Fibroblast of lung (primary cell): Measurements from ENCODE around the gene KRTAP5-9. TPM values are rescaled to one million over a fixed set of nuclear protein-coding genes. Genes with fewer than 3 reads are reported as not detected.
"Not testable (repeated sequence)": the region's sequence is repeated elsewhere in the genome, so short reads cannot be mapped to it uniquely, and the experiment has no call there.

Source experiments
- DNase-seq, 2 donors: peaks; one replicate each; pipeline versions ENCODE4 v3.0.0 to v3.0.0-alpha.2; 2010; ENCODE audit warnings: low read depth in 2 of 2
- H2AFZ ChIP-seq: 2 replicates; pipeline ENCODE4 v1.5.1; 2012; ENCODE audit warnings: low read length, control low read depth, inconsistent platforms
- H3K27ac ChIP-seq: 2 replicates; pipeline ENCODE4 v1.5.1; 2011; ENCODE audit warnings: low read length, control low read depth; ENCODE audit not compliant: insufficient read depth
- H3K27me3 ChIP-seq: 2 replicates; pipeline ENCODE4 v1.5.1; 2011; ENCODE audit warnings: mild to moderate bottlenecking, low read length; ENCODE audit not compliant: control insufficient read depth, insufficient read depth
- H3K36me3 ChIP-seq: 2 replicates; pipeline ENCODE4 v1.5.1; 2011; ENCODE audit warnings: low read length; ENCODE audit not compliant: control insufficient read depth, insufficient read depth
- H3K4me1 ChIP-seq: 2 replicates; pipeline ENCODE4 v1.5.1; 2011; ENCODE audit warnings: low read length; ENCODE audit not compliant: control insufficient read depth, insufficient read depth; ENCODE audit errors: extremely low read depth
- H3K4me2 ChIP-seq: 2 replicates; pipeline ENCODE4 v1.5.1; 2011; ENCODE audit warnings: low read length, control low read depth; ENCODE audit not compliant: insufficient read depth; ENCODE audit errors: extremely low read depth
- H3K4me3 ChIP-seq, 4 experiments: fragments of 200-600 bp in 1 of 4; sonication (generic) in 1 of 4; replicated peaks in 1 of 4; 2 replicates each; pipeline ENCODE4 v1.5.1; 2011 to 2016; ENCODE audit warnings: low read length in 4 of 4, low read depth in 3 of 4, mild to moderate bottlenecking in 3 of 4, control low read depth in 2 of 4, inconsistent platforms in 1 of 4, mixed read lengths in 1 of 4; ENCODE audit not compliant: insufficient read depth in 1 of 4; ENCODE audit errors: control extremely low read depth in 1 of 4
- H3K79me2 ChIP-seq: 2 replicates; pipeline ENCODE4 v1.5.1; 2012; ENCODE audit warnings: mild to moderate bottlenecking, low read length, inconsistent platforms; ENCODE audit not compliant: control insufficient read depth, insufficient read depth
- H3K9ac ChIP-seq: 2 replicates; pipeline ENCODE4 v1.5.1; 2011; ENCODE audit warnings: mild to moderate bottlenecking, low read length, control low read depth; ENCODE audit not compliant: insufficient read depth
- H3K9me3 ChIP-seq: 2 replicates; pipeline ENCODE4 v1.5.1; 2012; ENCODE audit warnings: low read depth, low read length; ENCODE audit not compliant: control insufficient read depth, insufficient read depth
- H4K20me1 ChIP-seq: 2 replicates; pipeline ENCODE4 v1.5.1; 2011; ENCODE audit warnings: low read length; ENCODE audit not compliant: control insufficient read depth, insufficient read depth; ENCODE audit errors: extremely low read depth
- EZH2 ChIP-seq: IDR thresholded peaks from 2 replicates; pipeline ENCODE4 v1.5.1; 2012; ENCODE audit warnings: low read length, control low read depth, mild to moderate bottlenecking; ENCODE audit errors: missing control alignments
- polyA plus RNA-seq, 2 donors: library from polyadenylated mRNA; depleted of rRNA in 1 of 2; stranded (reverse) in 1 of 2; unstranded in 1 of 2; fragments of >200 nt; gene quantifications; 2 replicates each; pipeline ENCODE4 v1.2.1, GENCODE V29; 2011 to 2012; ENCODE audit warnings: missing spikeins in 1 of 2
- total RNA-seq: library from RNA; depleted of rRNA; stranded (reverse); fragments of >200 nt; gene quantifications from 2 replicates; pipeline ENCODE4 v1.2.1, GENCODE V29; 2014
- TF ChIP-seq, protein P1 (sequence below), 2 donors: IDR thresholded peaks in 1 of 2; conservative IDR thresholded peaks in 1 of 2; 1 replicate in 1 of 2; 2 replicates in 1 of 2; pipeline ENCODE4 v1.5.1; 2011 to 2012; ENCODE audit warnings: low read length in 2 of 2, control low read depth in 1 of 2, inconsistent platforms in 1 of 2, low read depth in 1 of 2, mild to moderate bottlenecking in 1 of 2

Gene KRTAP5-9
- total and polyA plus RNA-seq, 2 donors (not counting 1 experiment from before 2014, with no cell fraction given): not detected

- Histone ChIP-seq H2AFZ (no peak overlapping the region), H3K79me2 (no peaks in the 10 kb centered on the region), H3K4me3 (no peak overlapping the region), H3K9me3 (no peaks in the 10 kb centered on the region), H3K9ac (no peak overlapping the region), H3K27me3 (no peaks in the 10 kb centered on the region), H4K20me1 (no peaks in the 10 kb centered on the region), H3K27ac (no peak overlapping the region), H3K4me2 (no peak overlapping the region), H3K36me3 (no peaks in the 10 kb centered on the region), H3K4me1 (no peaks in the 10 kb centered on the region)
- TF ChIP-seq EZH2: no peak
- TF ChIP-seq, protein P1, sequence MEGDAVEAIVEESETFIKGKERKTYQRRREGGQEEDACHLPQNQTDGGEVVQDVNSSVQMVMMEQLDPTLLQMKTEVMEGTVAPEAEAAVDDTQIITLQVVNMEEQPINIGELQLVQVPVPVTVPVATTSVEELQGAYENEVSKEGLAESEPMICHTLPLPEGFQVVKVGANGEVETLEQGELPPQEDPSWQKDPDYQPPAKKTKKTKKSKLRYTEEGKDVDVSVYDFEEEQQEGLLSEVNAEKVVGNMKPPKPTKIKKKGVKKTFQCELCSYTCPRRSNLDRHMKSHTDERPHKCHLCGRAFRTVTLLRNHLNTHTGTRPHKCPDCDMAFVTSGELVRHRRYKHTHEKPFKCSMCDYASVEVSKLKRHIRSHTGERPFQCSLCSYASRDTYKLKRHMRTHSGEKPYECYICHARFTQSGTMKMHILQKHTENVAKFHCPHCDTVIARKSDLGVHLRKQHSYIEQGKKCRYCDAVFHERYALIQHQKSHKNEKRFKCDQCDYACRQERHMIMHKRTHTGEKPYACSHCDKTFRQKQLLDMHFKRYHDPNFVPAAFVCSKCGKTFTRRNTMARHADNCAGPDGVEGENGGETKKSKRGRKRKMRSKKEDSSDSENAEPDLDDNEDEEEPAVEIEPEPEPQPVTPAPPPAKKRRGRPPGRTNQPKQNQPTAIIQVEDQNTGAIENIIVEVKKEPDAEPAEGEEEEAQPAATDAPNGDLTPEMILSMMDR (conservative IDR thresholded peaks at IDR 0.05 in 1 of 2, IDR thresholded peaks at IDR 0.05 in 1 of 2; ENCODE audit: low read depth in 1 of 2, low read length in 2 of 2): no peak
- no peak for DNase-seq
These were observed 26.2 kb downstream of the KRTAP5-9 start for GRCh38 chr11:71574418-71574817.

DNA sequence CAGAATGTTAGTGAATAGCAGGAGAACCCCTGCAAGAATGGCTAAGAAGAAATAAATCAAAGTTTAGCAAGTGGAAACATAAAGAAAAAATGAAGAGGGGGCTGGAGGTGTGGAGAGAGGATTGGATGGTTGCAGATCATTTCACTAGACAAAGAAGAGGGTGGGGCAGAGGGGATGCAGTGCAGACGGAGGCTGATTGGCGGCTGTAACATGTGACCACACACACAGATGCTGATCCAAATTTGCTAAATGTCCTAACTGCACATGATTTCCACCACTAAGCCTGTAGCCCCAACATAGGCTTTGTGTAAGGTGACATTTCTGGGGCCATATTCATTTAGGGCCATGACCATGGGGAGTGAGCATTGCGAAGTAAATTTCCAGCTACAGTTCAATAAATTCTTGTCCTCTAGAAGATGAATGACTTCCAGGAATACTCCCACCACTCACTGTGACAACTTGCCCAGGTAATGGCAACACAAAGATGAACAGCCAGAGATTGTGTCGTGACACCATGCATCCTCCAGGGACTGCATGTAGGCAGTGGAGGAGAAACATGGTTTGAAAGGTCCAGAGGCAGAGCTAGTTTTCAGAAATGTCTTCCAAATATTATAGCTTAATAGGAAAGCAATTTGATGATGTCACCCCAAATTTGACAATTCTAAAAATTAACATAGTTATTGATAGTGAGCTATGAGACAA lies 27.7 kb downstream of the KRTAP5-9 start:
- no peak overlapping the region for H3K4me3 ChIP-seq
- no peaks in the 10 kb centered on the region for H4K20me1 ChIP-seq
- H2AFZ ChIP-seq: no peak overlapping the region
- H3K4me2 ChIP-seq: no peak overlapping the region
- H3K36me3 ChIP-seq: no peaks in the 10 kb centered on the region
- H3K9ac ChIP-seq: no peak overlapping the region
- H3K27me3 ChIP-seq: no peaks in the 10 kb centered on the region
- no peak for DNase-seq
- H3K27ac ChIP-seq: no peak overlapping the region
- H3K4me1 ChIP-seq: no peaks in the 10 kb centered on the region
- H3K9me3 ChIP-seq: no peaks in the 10 kb centered on the region
- TF ChIP-seq, protein P1 (conservative IDR thresholded peaks at IDR 0.05 in 1 of 2, IDR thresholded peaks at IDR 0.05 in 1 of 2; ENCODE audit: low read depth in 1 of 2, low read length in 2 of 2): no peak
- no peak for TF ChIP-seq EZH2
- H3K79me2 ChIP-seq: no peaks in the 10 kb centered on the region

GRCh38 chr11:71576688-71577465 lies 28.7 kb downstream of the KRTAP5-9 start:
- H3K9ac ChIP-seq, H3K36me3 ChIP-seq: not testable (repeated sequence)

More at GRCh38 chr11:71576688-71577465, 28.7 kb downstream of the KRTAP5-9 start:
- not testable (repeated sequence) for H3K79me2 ChIP-seq, H3K27ac ChIP-seq, H3K4me1 ChIP-seq, H4K20me1 ChIP-seq, H3K27me3 ChIP-seq, H3K4me3 ChIP-seq, DNase-seq, H2AFZ ChIP-seq, H3K4me2 ChIP-seq, H3K9me3 ChIP-seq
